NOMO-1 treated with DMSO at 0.1 percent for 48 hours (cell line): ENCODE results near the gene PC.
"Not testable (repeated sequence)": the region's sequence is repeated elsewhere in the genome, so short reads cannot be mapped to it uniquely, and the experiment has no call there.

Experiments used
- DNase-seq: peaks from one replicate; lab custom pipeline; 2025; ENCODE audit not compliant: unreplicated experiment; lab: John Stamatoyannopoulos, UW

Gene PC

DNA sequence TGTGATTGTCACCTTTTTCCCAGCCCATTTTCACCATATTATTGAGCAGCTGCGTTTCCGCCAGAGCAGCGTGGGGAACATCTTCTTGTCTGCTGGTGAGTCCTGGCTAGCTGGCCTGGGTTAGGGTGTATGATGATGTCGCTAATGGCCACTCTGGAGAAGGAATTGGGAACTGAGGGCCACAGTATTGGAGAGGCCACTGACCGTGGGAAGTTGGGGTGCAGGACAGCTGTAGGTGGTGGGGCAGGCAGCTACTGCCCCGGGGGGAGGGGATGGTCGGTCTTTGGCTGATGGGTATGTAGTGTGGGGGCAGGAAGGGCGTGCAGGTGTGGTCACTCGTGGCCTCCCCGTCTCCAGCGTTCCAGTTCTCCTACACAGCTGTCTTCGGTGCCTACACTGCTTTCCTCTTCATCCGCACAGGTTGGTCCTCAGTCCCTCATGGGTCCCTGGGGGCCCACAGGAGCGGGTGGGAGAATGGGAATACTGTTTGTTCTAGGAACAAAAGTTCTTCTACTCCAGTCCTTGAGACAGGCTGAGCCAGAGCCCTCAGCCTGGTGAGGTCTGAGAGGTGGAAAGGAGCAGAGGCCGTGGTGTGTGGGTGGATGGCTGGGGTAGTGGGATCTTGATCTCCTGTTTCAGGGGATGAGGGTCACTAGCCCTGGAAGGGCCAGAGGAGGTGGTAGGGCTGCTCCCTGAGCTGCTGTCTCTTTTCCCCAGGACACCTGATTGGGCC lies 112.9 kb downstream of the PC start:
- no peak for DNase-seq

DNA sequence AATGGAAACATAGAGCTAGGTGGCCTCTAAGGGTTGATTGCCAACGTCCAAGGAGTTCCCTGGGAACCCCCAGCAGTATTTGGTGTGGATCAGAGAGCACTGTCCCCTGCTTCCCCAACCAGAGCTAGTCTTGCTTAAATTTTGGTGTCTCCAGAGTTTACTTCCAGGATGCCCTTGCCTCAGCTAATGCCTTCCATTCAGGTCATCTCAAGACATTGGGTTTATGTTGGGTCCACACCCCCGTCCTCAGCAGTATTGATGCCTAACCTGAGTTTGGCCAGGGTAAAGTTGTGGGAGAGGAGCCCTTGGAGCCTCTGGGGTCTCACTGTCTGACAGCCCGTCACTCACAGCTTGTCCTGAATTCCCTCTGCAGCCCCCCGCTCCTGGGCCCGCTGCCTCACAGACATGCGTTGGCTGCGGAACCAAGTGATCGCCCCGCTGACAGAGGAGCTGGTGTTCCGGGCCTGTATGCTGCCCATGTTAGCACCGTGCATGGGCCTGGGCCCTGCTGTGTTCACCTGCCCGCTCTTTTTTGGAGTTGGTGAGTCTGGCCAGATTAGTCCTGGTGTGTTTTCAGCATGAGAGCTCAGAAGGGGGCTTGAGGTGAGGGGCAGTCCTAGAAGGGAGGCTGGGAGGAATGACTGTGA lies 113.6 kb downstream of the PC start:
- DNase-seq = no peak

DNA sequence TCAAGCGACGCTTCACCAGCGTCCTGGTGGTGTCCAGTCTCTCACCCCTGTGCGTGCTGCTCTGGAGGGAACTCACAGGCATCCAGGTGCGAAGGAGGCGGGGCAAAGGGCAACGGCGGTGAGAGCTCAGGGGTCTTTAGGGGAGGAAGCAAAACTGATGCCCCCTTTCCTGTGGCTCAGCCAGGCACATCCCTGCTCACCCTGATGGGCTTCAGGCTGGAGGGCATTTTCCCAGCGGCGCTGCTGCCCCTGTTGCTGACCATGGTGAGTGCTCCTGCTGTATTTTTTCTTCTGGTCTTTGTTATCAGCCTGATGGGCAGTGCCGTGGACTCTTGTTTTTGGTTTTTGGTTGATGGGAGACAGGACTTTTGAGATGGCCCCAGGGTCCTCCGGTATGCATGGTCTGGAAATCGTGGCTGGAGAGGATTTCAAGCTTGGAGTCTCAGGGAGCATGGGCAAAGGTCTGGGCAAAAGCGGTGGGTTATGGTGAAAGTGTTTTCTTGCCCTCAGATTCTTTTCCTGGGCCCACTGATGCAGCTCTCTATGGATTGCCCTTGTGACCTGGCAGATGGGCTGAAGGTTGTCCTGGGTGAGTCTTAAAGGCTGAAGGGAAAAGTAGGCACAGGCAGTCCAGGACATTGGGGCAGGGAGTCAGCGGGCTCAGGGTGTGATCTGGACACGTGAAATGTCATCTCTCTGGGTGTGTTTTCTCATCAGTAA lies 114.2 kb downstream of the PC start:
- DNase-seq = no peak

DNA sequence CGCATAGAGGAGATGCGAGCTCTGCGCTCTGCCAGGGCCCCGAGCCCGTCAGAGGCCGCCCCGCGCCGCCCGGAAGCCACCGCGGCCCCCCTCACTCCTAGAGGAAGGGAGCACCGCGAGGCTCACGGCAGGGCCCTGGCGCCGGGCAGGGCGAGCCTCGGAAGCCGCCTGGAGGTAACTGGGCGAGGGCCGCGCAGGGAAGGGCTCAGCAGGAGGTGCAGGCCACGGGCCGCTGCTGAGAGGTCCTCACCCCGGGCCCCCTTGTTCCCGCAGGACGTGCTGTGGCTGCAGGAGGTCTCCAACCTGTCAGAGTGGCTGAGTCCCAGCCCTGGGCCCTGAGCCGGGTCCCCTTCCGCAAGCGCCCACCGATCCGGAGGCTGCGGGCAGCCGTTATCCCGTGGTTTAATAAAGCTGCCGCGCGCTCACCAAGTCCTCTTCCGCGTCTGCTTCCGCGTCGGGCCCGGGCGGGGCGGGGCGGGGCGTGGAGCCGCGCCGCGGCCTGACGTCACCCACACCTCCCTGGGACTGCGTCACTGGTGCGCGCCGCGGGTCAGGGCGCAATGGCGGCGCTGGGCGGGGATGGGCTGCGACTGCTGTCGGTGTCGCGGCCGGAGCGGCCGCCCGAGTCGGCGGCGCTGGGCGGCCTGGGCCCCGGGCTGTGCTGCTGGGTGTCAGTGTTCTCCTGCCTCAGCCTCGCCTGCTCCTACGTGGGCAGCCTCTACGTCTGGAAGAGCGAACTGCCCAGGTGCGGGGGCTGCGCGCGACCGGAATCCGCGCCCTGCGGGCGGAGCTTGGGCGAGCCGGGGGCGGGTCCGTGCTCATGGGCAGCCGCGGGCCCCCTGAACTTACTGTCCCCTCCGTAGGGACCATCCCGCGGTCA lies 115.0 kb downstream of the PC start, which contains the start of gene RCE1:
Gene RCE1 (plus strand): TSS at position 546 of the 880 bp plus-strand sequence. CDS start 15 bp downstream, at position 561.
- DNase-seq = peak; percentile 83

DNA sequence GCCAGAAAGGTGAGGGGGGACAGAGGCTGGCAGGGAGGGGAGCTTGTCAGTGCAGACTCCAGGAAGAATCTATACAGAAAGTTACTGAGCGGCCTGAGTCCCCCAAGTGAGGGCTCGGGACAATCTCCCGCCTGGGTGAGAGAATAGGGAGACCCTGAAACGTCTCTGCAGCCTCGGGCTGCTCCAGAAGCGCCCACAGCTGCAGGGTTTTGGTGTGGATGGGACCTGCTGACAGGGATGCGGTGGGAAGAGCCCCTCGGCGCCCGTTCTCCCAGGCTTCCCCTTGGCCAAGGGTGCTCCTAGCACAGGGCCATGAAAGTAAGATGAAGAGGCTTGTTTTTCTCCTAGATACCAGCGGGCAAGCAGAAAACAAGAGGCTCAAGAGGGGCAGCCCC lies 115.7 kb downstream of the PC start:
- DNase-seq = no peak

DNA sequence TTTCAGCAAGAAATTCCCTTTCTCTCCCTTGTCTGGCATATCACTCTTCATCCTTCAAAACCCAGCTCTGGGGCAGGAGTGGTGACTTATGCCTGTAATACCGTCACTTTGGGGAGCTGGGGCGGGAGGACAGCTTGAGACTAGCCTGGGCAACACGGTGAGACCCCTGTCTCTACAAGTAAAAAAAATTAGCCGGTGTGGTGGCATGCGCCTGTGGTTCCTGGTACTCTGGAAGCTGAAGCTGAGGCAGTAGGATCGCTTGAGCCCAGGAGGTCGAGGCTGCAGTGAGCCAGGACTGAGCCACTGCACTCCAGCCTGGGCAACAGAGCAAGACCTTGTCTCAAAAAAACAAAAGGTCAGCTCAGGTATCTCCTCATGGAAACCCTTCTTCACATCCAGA lies 116.3 kb downstream of the PC start:
- DNase-seq = no peak

DNA sequence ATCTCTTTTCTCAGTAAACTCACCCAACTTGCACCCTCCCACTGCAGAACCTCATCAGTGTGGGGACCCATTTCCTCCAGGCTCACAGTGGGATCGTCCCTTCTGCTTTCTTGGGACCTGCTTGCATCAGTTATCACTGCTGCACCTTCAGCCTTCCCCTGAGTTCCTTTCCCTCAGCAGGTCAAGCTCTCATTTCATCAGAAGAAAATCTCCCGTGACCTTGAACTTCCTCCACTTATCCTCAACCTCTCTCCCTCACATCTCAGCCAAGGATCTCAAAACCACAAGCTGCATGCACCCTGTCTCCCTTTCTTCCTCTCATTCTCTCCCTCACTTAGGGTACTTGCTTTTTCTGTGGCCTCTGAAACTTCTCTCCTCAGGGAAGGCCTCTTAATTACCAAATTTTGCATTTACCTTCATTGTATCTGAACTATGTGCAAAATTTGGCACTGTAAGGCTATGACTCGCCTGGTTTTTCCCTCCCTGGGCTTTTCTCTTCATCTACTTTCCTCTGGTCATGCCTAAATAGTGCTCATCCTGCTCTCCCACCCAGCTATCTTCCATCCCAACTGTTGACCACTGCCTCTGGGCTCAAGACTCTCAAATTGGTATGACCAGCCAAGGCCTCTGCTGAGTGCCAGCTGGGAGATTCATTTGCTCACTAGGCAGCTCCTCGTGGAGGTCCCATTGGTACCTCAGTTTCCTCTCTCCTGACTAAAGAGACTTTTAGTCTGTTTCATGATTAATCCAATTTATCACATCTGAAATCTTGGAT lies 117.7 kb downstream of the PC start:
- DNase-seq = no peak

DNA sequence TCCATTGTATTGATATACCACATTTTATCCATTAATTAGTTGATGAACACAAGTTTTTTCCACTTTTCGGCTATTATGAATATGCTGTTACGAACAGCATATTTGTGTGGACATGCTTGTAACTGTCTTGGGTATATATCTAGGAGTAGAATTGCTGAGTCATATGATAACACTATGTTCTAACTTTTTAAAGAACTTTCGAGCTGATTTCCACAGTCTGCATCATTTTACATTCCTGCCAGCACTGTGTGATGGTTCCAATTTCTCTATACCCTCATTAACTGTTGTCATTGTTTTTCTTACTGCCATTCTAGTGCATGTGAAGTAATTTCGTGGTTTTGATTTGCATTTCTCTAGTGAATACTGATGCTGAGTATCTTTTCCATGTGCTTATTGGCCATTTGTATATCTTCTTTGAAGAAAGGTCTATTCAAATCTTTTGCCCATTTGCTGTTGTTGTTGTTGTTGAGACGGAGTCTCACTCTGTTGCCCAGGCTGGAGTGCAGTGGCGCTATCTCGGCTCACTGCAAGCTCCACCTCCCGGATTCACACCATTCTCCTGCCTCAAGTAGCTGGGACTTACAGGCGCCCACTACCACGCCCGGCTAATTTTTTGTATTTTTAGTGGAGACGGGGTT lies 122.3 kb downstream of the PC start:
- no peak for DNase-seq

DNA sequence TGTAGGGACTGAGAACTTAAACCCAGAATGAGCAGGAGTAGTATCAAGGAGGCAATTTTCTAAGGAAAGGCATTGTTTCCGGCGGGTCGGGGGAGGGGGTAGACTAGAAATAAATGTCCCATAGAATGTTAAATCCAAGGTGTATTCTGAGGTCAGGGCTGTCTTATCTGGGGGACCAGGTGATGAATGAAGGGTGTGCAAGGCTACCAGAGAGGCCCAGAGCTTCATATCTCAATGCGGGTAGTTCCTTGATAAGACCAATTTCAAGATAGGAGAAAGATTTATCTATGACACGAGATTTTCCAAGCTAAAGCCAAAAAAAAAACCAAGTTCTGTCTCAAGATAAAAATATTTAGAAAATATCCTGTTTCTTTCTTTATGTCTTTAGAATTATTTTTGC lies 123.2 kb downstream of the PC start:
- DNase-seq = no peak

DNA sequence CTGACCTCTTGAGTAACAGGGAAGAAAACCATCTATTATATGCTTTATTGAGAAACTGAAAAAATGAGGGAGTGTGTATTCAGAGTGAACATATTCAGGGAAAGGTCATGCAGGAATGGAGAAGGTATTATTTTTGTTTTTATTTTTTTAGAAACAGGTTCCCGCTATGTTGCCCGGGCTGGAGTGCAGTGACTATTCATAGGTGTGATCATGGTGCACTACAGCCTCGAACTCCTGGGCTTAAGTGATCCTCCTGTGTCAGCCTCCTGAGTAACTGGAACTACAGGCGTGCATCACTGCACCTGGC lies 123.7 kb downstream of the PC start:
- no peak for DNase-seq

DNA sequence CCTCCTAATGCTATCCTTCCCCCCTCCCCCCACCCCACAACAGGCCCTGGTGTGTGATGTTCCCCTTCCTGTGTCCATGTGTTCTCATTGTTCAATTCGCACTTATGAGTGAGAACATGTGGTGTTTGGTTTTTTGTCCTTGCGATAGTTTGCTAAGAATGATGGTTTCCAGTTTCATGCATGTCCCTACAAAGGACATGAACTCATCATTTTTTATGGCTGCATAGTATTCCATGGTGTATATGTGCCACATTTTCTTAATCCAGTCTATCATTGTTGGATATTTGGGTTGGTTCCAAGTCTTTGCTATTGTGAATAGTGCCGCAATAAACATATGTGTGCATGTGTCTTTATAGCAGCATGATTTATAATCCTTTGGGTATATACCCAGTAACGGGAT lies 133.6 kb downstream of the PC start:
- DNase-seq = not testable (repeated sequence)

DNA sequence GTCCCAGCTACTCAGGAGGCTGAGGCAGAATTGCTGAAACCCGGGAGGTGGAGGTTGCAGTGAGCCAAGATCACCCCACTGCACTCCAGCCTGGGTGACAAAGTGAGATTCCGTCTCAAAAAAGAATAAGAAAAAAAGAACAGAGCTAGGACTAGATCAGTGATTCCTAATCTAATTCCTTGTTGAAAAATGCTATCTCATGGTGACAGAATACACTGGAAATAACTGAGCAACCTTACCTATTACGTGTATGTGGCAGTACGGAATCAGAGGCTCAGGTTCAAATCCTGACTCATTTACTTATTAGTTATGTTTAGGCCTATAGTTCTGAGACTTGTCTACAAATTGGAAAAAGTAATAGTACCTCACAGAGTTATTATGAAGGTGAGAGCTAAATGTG lies 134.5 kb downstream of the PC start:
- DNase-seq = no peak

DNA sequence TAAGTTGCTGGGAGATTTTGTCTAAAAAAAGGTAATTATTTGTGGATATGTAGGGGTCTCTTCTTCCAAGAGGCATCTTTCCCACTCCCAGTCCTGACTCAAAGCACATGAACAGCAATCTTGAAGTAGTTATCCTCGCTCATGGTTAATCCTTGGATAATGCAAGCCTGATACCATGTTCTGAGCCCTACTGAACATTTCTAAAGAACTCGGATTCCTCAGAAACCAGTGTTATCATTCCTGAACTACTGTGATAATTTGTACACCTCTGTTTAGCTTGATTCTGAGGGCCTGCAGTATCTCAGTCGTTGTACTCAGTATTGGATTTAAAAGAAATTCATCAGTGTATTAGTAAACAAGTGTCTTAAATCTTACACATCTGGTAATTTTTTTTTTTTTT lies 137.3 kb downstream of the PC start:
- DNase-seq = no peak

DNA sequence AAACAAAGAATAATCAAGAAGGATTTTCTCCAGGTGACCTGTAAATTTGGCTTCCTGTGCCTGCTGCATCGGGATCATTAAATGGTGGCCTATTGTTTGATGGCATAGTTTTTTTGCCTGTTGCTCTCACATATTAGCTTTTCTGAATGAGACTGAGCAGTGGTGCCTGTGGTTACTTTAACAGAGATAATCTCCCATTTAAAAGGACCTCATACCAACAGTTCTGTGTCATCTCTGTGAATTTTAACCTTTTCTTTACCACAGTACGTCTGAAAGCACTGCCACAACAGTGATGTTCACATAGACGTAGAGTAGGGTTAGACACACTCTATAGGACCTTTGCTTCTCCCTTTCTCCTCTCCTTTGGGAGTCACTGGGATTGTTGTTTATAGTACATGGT lies 137.8 kb downstream of the PC start:
- DNase-seq = no peak

DNA sequence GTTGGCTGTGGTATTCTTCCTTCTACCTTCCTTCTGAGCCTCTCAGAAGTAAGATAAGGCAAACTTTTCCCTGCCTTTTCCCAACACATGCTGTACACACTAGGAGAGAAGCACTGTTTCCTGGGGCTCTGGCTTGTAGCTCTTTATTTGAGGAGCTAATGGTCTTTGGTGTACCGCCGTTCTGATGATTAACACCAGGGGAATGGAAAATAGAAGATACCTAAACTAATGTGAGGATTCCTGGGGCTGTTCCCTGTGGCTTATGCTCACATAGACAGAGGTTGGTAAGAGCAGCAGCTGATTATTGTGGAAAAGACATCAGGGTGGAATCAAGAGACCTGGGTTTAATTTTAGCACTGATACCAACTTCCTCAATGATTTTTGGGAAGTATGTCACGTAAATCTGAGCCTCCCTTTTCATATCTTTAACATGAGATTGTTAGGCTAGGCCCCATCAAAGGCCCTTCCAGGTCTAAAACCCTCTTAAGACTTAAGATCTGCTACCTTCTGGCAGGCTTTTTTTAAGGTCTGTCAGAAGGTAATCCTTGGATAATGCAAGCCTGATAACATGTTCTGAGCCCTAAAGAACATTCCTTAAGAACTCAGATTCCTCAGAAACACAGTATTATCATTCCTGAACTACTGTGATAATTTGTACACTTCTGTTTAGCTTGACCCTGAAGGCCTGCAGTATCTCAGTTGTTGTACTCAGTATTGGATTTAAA lies 139.8 kb downstream of the PC start:
- no peak for DNase-seq

DNA sequence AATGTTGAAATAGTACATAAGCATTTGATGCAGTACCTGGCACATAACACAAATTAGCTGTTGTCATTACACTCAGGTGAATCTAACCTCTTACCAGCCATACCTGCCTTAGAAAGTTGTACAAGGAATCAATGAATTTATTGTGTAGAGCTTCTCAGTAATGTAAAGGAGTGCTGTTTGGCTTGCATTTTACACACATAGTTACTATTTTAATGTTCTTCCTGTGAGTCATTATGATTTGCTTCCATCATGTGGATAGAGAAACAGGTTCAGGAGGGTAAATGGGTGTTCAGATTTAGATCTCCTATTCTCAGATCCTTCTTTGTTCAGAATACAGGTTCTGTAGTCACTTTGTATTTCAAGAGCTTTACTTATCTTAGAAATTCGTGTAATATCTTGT lies 142.5 kb downstream of the PC start:
- DNase-seq = no peak

DNA sequence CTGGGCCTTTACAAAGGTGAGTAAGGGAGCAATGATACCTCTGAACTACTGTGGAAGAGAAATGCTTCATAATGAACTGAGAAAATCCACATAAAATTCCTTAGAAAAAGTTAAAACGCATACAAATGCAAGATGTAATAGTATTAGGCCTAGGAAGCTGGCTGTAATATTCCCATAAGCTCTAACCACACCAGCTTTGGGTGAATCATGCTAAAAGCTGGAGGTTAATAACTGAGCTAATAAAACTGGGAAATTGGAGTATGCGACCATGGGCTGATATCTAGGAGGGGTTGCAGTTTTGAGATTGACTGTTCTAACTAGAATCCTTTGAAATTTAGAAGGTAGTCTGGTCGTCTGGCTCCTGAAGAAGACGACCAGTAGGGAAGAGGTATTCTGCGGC lies 143.5 kb downstream of the PC start:
- no peak for DNase-seq

DNA sequence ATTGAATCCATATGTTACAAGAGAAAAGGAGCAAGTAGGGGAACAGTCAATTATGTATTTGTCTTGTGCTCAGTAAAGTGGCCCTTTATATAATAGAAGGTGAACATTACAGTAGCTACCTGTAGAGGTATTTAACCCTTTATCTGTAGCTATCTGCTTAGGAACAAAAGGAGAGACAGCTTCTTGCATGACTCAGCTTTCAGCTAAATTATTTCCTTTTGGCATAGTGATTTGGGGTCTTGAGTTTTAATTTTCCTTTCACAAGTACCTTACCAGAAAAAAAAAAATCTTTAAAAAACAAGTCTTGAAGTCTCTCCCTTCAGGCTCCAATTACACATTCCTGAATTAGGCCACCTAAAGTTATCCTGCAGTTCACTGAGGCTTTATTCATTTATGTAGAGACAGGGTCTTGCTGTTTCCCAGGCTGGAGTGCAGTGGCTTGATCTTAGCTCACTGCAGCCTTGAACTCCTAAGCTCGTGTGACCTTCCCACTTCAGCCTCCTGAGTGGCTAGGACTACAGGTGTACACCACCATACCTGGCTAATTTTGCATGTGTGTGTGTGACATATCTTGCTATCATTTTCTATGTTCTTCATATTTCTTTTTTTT lies 147.5 kb downstream of the PC start:
- no peak for DNase-seq

DNA sequence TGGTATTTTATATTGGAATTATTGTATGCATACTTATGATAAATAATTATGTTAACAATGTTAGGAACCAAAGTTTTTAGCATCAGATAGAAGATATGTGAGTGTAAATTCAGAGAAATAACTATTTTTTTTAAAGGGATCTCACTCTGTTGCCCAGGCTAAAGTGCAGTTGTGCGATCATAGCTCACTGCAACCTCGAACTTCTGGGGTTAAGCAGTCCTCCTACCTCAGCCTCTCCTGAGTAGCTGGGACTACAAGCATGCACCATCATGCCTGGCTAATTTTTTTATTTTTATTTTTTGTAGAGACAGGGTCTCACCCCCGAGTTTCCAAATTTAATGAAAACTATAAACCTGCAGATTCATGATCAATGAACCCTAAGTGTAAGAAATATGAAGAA lies 148.6 kb downstream of the PC start:
- no peak for DNase-seq
